Peyer's patch (tissue), 4 donors: ENCODE data around the gene LRRC26. TPM values are rescaled to one million over a fixed set of nuclear protein-coding genes. Genes with fewer than 3 reads are reported as not detected.

Experiments used
- DNase-seq, 3 donors: peaks; one replicate each; pipeline ENCODE4 v3.0.0-alpha.2; 2017 to 2019
- H3K27ac ChIP-seq, 4 donors: fragments of 200-600 bp; sonication (generic); one replicate each; pipeline ENCODE4 v1.5.1; 2016 to 2019
- H3K27me3 ChIP-seq, 2 donors: fragments of 200-600 bp; sonication (generic); one replicate each; pipeline ENCODE4 v1.5.1; 2019
- H3K36me3 ChIP-seq, 3 donors: fragments of 200-600 bp; sonication (generic); one replicate each; pipeline ENCODE4 v1.5.1; 2016 to 2019
- H3K4me1 ChIP-seq, 4 donors: fragments of 200-600 bp; sonication (generic); one replicate each; pipeline ENCODE4 v1.5.1; 2016 to 2019
- H3K4me3 ChIP-seq, 4 donors: fragments of 200-600 bp; sonication (generic); 1 replicate in 3 of 4; 2 replicates in 1 of 4; pipeline ENCODE4 v1.5.1; 2016 to 2019; ENCODE audit warnings: mild to moderate bottlenecking in 1 of 4
- H3K9me3 ChIP-seq, 4 donors: fragments of 200-600 bp; sonication (generic); one replicate each; pipeline ENCODE4 v1.5.1; 2016 to 2019; ENCODE audit warnings: mild to moderate bottlenecking in 1 of 4
- CTCF ChIP-seq, 6 experiments: fragments of 450-650 bp in 4 of 6; fragments of 200-600 bp in 2 of 6; sonication (generic) in 1 of 6; IDR thresholded peaks; one replicate each; pipeline ENCODE4 v1.5.1; 2017 to 2019; ENCODE audit warnings: antibody characterized with exemption in 6 of 6, mild to moderate bottlenecking in 3 of 6, moderate library complexity in 1 of 6
- POLR2A ChIP-seq, 2 donors: fragments of 450-650 bp; IDR thresholded peaks; one replicate each; pipeline ENCODE4 v1.5.1; 2017; ENCODE audit warnings: antibody characterized with exemption in 2 of 2, mild to moderate bottlenecking in 2 of 2, moderate library complexity in 2 of 2
- total RNA-seq, 4 donors: library from RNA; depleted of rRNA; stranded (reverse); fragments of >200 nt; gene quantifications; one replicate each; pipeline ENCODE4 v1.1.0, GENCODE V29; 2016

The LRRC26 gene
- total RNA-seq, 4 donors from 2014 or later: 14.5 to 45.7 (median 34.1) TPM

DNA sequence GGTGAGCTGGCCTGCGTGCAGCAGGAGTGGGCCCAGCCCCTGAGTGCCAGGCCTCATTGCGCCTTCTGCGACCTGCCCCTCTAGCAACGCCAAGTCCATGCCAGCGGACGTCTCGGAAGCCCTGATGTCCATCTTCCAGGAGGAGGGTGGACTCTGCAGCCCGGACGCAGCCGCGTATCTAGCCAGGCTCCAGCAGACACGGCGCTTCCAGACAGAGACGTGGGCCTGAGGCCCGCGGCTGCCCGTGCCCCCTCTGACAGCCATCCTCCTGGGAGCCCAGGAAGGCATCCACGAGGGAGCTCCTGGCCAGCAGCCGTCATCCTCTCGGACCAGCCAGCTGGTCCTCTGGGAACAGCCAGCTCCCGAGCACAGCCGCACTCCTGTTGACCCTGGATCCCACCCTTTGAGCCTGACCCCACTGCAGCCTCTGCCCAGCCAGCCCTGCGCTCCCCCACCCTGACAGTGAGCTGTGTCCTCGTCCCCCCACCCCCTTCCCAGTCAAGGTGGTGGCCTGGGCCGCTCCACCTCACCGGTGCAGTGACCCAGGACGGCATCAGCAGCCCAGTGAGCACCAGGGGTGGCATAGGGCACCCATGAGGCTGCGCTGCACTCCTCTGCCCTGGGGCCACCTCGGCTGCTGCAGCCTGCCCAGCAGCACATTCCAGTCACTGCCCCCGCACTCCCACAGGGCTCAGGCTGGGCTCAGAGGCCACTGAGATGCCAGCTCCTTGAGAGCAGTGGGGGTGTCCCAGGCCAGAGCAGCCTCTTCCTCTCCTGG lies 46.5 kb upstream of the LRRC26 start:
- Histone ChIP-seq H3K4me3 (peak overlapping the region in 1 of 4 donors; percentile 54), H3K4me1 (peaks cover 0 to 30% (median 2%) of the 10 kb centered on the region in 4 donors), H3K27me3 (no peaks in the 10 kb centered on the region), H3K36me3 (peaks cover 0 to 15% (median 0%) of the 10 kb centered on the region in 3 donors), H3K9me3 (no peaks in the 10 kb centered on the region), H3K27ac (peak overlapping the region in 1 of 4 donors; percentile 95)
- TF ChIP-seq CTCF (IDR thresholded peaks at IDR 0.05) (no peak), POLR2A (IDR thresholded peaks at IDR 0.05) (no peak)
- DNase-seq: no peak

DNA sequence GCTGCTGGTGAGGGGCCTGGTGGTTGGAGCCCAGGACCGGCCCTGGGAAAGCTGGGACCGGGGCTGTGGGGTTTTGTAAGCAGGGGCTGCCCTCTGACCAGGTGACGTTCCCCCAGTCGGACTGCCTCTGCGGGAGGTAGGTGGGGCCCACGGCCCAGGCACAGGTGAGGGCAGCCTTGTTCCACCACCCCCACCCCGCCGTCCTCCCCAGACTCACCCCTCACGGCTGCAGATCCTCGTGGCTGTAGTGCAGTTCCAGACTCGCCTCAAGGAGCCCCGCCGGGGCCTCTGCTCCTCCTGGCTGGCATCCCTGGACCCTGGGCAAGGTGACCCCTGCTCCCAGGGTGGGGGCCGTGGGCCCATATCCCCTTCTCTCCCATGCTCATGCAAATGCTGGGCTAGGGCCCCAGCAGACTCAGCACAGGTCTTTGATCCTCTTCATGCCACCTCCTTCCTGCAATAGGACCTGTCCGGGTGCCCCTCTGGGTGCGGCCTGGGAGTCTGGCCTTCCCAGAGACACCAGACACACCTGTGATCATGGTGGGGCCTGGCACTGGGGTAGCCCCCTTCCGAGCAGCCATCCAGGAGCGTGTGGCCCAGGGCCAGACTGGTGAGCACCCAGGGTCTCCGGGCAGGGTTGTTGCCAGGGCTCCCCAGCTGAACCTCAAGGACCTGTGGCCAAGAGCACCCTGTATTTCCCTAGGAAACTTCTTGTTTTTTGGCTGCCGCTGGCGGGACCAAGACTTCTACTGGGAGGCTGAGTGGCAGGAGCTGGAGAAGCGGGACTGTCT lies 45.5 kb upstream of the LRRC26 start:
- H3K36me3 ChIP-seq: peaks cover 0 to 15% (median 0%) of the 10 kb centered on the region in 3 donors
- TF ChIP-seq CTCF (IDR thresholded peaks at IDR 0.05): no peak
- DNase-seq: no peak
- peaks cover 0 to 26% (median 2%) of the 10 kb centered on the region in 4 donors for H3K4me1 ChIP-seq
- H3K9me3 ChIP-seq: no peaks in the 10 kb centered on the region
- no peak overlapping the region for H3K4me3 ChIP-seq
- no peaks in the 10 kb centered on the region for H3K27me3 ChIP-seq
- no peak overlapping the region for H3K27ac ChIP-seq

DNA sequence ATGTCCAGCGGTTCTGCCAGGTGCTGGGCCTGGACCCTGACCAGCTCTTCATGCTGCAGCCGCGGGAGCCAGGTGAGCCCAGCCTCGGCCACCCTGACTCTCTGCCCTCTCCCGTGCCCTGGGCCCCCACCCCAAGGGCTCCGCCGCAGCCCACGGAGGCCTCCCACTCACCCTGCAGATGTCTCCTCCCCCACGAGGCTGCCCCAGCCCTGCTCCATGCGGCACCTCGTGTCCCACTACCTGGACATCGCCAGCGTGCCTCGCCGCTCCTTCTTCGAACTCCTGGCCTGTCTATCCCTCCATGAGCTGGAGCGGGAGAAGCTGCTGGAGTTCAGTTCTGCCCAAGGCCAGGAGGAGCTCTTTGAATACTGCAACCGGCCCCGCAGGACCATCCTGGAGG lies 44.8 kb upstream of the LRRC26 start:
- Histone ChIP-seq H3K27me3 (no peaks in the 10 kb centered on the region), H3K9me3 (no peaks in the 10 kb centered on the region), H3K4me3 (no peak overlapping the region), H3K4me1 (peaks cover 0 to 26% (median 2%) of the 10 kb centered on the region in 4 donors), H3K27ac (no peak overlapping the region), H3K36me3 (peaks cover 0 to 15% (median 0%) of the 10 kb centered on the region in 3 donors)
- TF ChIP-seq POLR2A (IDR thresholded peaks at IDR 0.05) (no peak), CTCF (IDR thresholded peaks at IDR 0.05) (no peak)
- no peak for DNase-seq

GRCh38 chr9:137213160-137214060 lies 43.6 kb upstream of the LRRC26 start:
- H3K27me3 ChIP-seq: no peaks in the 10 kb centered on the region
- H3K4me1 ChIP-seq: peaks cover 0 to 18% (median 2%) of the 10 kb centered on the region in 4 donors
- peak in 2 of 6 experiments; percentile 18 to 22 for TF ChIP-seq CTCF (IDR thresholded peaks at IDR 0.05)
- TF ChIP-seq POLR2A (IDR thresholded peaks at IDR 0.05): no peak
- peaks cover 0 to 15% (median 0%) of the 10 kb centered on the region in 3 donors for H3K36me3 ChIP-seq
- no peaks in the 10 kb centered on the region for H3K9me3 ChIP-seq
- H3K4me3 ChIP-seq: no peak overlapping the region
- H3K27ac ChIP-seq: no peak overlapping the region
- no peak for DNase-seq

DNA sequence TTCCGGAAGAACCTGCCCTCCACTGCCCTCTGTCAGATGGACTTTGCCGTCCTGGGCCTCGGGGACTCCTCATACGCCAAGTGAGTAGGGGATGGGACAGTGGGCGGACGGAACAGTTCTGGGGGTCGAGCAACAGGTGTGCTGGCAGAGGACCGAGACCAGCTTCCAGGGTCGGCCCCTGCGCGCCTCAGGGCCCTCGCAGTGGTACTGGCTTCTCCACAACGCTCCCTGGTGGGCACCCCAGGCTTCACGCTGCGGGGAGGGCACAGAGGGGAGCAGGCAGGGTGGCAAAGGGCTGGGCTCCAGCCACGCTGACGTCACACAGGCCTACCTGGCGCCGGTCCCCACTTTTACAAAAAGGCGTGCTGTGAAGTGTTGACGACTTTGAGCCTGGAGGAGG lies 42.7 kb upstream of the LRRC26 start:
- Histone ChIP-seq H3K4me3 (no peak overlapping the region), H3K27me3 (no peaks in the 10 kb centered on the region), H3K36me3 (peaks cover 0 to 15% (median 0%) of the 10 kb centered on the region in 3 donors), H3K4me1 (peaks cover 0 to 12% (median 2%) of the 10 kb centered on the region in 4 donors), H3K27ac (no peak overlapping the region), H3K9me3 (no peaks in the 10 kb centered on the region)
- no peak for TF ChIP-seq POLR2A (IDR thresholded peaks at IDR 0.05)
- no peak for TF ChIP-seq CTCF (IDR thresholded peaks at IDR 0.05)
- no peak for DNase-seq
